ENCODE results near the gene HEG1.

Gene HEG1

DNA sequence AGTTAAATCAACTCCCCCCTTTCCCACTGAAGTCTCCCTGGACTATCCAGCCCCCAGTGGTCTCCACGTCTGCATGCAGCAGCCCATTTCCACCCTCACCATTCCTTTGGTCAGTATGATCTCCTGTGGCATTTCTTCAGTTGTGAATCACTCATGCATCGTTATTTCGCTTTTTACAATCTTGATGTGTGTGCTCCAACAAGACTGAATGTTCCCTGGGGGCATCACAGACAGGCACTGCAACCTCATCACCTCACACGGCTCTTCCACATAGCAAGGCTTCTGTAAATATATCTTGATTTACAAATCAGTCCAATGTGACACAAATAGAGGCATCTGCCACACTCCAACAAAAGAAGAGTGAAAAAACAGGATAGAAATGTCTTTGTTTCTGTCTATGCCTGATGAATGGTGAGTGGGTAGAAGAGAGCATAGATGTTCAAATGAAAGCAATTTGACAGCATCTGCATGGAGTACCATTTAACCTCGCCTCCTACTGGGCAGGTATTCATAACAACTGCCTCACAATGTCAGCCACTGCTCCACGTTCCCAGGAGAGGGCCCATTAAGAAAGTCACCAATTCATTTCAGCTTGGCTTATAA is 5.2 kb downstream of the HEG1 start:
- DNase-seq (ENCODE audit: low spot score), result peak; percentile 33

DNA sequence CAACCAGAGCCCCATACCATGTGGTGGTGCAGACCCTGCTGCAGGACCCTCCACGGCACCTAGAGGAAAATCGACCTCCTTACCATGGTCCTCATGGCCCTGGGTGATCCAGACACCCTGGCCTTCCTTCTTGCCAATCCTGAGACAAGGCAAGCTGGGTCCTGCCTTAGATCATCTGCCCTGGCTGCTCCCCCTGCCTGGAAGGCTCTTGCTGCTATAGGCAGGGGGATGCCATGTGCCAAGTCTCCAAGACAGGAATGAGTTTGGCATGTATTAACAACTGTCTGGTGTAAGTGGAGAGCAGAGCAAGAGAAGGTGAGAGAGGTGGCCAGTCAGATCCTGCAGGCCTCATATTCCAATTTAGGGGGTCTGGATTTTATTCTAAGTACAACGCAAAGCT is 7.5 kb downstream of the HEG1 start:
- DNase-seq (ENCODE audit: low spot score), result peak; percentile 42

DNA sequence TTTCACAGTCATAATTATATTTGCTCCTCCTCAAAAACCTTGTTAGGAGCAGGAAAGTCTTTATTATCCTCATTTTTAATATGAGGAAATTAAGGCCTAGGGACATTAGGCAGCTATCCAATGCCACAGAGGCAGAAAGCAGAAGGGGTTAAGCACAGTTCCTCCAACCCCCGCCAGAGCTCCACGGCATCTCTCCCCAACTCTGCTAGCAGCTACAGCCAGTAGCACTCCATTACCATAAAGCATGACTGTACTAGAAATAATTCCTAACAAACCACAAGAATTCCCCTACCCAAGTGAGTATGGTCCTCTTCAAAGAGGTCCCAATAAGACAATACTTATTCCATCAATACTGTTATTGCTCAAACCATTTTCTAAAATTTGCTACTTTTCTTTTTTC is 9.8 kb downstream of the HEG1 start:
- DNase-seq (ENCODE audit: low spot score), result no peak

DNA sequence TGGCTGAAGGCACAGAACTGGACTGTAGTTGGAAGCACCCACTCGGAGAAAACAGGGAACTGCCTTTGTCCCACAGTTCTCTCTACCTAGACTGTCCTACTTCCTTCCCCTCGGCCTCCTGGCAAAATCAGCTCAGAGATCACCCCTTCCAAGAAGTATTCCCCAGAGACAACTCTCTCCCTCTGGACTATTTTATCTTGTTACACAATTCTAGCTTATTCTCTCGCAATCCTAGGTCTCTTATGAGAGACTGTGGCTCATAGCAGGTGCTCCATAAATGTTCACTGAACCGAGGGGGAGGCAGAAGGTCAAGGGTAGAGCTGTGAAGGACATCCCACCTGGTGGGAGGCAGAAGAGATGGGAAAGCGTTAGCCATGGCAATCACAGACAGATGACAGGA is 10.6 kb downstream of the HEG1 start:
- no peak for DNase-seq (ENCODE audit: low spot score)

DNA sequence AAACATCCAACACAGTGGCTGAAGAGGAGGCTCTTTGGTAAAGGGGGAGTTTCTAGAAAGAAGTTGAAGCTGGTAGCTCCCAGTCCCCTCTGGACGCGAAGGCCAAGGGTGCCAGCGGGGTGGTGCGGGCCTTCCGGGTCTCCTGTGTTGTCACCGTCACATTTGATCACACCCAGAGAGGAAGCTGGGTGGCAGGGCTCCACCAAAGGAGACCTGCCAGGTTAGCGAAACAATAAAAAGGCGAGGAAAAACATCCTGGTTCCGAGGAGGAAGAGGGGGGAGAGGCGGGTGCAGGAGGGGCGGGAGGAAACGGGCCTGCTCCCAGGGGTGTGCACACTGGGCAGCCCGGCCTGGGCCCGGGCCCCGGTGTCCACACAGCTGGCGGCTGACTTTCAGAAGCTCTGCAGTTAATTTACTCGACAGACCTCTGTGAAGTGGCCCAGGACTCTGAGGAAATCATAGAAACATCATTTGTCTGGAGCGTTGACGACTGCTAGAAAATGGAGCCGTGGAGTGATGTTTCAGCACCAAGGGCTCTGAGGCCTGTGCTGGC is 12.1 kb downstream of the HEG1 start:
- no peak for DNase-seq (ENCODE audit: low spot score)

DNA sequence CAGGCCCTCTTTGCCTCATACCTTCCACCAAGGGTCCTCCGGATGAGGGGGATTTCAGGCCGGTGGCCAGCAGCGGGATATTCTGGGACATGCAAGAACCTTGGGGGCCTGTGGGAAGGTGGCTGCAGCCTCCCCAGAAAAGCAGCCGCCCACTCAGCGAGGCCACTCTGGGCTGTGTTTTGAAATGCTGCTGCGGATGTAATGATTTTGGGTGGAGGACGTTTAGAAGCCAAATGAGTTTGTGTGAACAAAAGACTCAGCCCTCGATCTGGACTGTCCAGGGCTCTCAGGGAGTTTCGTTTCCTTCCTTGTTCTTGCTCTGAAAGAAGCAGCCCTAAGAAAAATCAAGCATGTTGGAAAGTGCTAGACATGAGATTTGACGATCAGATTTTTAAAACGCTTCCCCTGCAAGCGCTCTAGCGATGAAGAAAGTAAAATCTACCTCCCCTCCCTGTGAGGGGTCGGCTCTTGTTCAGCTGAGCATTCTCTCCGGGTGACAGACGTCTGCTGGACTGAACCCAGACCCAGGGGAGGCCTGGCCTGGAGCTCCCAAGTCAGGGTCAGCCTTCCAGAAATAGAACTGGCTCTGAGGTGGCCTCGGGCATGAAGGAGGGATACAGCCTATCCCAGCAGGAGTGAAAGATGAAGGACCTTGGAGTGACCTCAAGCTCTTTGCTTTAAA is 12.9 kb downstream of the HEG1 start:
- DNase-seq (ENCODE audit: low spot score), result no peak

DNA sequence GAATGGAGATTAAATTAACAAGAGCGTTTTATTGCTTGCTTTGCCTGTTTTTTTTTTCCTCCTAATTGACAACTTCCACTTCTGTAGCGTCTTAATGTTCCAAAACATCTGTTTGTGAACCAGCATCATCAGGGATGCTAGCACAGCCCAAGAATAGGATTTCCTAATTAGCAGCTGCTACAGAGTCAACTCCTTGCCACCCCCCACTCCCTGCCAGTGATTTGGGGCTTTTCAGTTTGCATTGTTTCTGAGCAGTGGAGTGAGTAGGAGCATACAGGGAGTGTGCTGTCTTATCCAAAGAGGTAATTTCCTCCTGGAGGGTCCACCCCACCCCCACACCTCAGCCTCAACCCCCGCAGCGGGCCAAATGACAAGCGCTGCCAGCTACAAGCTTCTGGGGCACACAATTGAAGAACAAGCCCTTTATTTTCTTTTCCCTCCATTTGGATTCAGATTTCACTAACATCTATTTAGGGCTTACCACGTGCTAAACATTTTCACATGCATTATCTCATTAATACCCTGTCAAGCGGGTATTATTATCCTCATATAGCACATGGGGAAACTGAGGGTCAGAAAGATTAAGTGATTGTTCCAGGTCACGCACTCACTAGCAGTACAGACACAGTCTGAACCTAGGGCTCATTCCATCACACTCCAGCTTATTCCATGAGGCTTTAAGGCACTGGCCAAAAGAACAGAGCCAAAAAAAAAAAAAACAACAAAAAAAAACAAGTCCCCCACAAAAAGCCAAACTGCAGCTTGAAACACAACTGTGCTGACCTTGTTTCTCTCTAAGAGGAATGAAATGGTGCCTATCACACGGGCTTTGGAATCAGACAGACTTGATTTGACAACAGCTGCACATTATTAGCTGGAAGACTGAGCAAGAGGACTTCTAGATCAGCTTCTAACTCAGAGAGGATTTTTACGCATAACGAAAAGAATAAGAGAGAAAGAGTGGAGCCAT is 16.4 kb downstream of the HEG1 start:
- no peak for DNase-seq (ENCODE audit: low spot score)

DNA sequence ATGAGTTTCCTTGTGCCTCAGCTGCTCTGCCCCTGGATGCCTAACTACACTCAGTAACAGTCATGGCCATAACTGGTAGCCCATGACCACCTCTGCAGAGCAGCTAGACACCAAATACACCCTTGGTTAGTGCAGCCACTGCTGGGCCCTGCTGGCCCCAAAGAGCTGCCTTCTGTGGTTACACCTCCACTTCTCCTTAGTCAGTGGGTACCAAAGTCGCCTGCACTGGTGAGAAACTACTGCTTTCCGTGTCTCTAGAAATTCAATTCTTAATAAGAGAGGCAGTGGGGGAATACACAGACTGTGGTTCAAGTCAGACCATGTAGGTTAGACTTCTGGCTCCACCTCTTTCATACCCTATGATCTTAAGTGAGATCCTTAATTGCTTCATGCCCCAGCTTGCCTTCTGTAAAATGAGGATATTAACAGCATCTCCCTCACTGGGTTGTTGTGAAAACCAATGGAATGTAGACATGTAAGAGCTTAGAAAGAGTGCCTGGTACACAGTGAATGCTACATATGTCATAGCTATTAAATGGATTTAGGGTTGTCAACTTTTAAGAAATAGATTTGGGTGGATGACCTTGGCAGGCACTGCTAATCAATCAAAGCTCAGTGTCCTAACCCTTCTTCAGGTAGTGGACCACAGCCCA is 18.2 kb downstream of the HEG1 start:
- no peak for DNase-seq (ENCODE audit: low spot score)

DNA sequence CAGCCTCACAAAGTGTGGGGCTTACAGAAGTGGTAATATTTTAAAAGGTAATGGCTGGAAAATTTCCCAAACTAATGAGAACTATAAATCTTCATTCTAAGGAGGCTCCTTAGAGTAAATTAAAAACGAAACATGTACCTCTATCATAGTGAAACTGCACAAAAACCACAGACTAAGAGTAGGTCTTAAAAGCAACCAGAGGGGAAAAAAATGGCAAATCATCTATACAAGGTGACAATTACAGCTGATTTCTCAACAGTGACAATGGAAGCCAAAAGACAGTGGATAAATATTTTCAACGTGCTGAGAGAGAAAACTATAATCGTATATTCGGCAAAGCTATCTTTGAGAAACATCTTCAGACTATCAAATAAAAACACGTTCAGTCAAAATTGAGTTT is 20.6 kb downstream of the HEG1 start:
- no peak for DNase-seq (ENCODE audit: low spot score)

DNA sequence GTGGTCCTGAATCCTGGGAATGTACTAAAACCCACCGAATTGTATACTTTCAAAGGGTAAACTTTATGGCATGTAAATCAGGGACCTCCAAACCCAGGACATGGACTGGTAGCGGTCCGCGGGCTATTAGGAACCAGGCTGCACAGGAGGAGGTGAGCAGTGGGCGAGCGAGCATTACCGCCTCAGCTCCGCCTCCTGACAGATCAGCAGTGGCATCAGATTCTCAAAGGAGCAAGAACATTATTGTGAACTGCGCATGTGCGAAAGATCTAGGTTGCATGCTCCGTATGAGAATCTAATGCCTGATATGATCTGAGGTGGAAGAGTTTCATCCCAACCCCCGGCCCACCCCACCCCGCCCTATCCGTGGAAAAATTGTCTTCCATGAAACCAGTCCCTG is 22.2 kb downstream of the HEG1 start:
- DNase-seq (ENCODE audit: low spot score), result no peak

DNA sequence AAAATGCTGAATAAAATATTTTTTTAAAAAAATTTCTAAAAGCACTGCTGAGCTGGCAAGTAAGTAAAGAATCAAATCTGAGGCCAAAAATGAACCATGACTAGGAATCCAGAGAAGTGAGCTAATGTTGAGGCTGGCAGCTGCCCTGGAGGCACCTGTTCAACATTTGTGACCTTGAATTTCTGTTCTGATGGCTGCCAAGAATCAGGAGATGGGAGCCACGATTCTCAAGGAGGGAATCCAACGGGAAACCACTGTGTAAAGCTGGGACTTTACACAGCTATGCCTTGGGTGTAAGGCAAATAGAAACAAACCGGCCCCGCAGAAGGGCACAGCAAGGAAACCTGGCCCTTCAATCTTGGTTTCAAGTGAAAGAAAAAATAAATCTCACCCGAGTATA is 22.7 kb downstream of the HEG1 start:
- DNase-seq (ENCODE audit: low spot score), result no peak

DNA sequence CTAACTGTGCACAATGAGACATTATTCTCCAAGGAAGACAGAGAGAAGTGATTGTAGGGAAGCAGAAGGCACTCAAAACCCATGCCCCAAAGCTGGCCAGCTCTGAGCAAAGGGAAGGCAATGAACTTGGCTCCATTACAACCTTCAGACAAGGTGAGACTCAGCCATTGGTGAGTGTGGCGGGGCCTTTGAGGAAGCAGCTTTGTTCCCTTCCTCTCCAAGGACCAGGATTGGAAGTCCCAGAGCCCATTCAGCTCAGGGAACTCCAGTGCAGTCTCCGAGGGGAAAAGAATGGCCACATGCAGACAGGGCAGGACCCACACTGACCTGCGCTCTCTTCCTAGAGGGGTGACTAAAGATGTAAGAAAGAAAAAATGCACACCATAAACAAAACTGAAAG is 23.1 kb downstream of the HEG1 start:
- DNase-seq (ENCODE audit: low spot score), result no peak

DNA sequence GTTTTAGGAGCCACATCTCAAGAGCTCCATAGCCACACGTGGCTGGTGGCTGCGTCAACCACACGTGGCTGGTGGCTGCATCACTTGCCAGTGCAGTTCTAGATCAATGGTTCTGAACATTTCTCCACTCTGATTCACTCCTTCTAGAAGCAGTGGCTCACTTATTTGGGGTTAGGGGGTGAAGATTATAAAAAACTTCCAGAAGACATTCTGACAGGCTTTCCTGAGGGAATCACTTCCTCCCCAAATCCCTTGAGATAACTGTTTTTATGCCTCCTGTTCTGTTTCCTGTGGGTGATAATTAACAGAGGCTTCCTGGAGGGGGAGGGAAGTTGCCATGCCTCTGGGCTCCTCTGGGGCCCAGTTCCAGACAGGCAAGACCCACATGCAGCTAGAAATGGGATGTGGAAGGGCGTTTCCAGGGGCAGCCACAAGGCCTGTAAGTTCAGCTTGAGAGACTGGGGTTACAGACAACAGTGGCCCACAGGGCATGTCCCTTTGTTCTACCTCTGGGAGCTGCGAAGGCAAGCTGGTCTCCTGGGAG is 23.6 kb downstream of the HEG1 start:
- DNase-seq (ENCODE audit: low spot score), result no peak

DNA sequence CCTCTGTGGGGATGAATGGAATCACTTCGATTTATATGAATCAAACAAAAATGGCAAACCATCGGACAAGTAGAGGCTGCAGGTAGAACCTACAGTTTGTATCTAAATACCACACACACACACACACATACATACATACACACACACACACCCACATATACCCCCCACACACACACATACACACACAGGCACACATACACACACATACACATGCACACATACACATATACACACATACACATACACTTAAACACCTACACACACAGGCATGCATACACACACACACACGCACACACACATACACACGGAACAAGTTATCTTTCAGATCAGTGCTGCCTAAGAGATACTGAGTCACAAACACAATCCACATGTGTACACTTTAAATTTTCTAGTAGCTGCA is 24.3 kb downstream of the HEG1 start:
- DNase-seq (ENCODE audit: low spot score), result no peak

DNA sequence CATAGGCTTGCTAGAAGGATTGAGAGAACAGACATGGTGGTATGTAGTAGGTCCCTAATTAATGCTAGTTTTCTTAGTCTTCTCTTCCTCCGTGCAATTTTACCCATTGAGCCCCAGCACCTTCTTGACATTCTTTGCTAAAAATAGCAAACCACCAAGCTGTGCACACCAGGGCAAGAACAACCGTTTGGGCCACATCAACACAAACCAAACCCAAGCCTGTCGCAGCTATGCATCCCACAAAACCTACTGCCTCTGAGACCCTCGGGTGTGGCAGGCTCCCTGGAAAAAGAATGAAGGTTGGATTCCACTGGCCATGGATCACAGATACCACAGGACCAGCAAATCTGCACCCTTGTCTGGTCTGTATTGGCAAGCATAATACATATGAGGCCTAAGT is 27.1 kb downstream of the HEG1 start:
- no peak for DNase-seq (ENCODE audit: low spot score)

DNA sequence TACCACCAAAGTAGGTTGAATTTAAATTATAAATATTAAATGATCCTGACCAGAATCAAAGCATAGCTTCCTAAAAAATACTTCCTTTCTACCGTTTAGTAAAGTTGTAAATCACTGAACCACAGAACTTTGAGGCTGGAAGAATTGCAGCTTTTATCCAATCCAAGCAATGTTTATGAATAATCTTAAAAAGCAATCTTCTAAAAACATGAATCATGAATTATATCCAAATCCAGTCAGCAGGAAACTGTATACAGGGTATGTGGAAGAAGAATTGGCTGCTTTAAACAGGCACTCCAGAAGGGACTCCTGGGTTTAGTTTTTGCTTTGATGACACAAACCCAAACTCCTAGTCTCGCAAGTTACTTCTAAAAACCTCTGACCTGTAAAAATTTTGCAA is 30.2 kb downstream of the HEG1 start:
- no peak for DNase-seq (ENCODE audit: low spot score)

DNA sequence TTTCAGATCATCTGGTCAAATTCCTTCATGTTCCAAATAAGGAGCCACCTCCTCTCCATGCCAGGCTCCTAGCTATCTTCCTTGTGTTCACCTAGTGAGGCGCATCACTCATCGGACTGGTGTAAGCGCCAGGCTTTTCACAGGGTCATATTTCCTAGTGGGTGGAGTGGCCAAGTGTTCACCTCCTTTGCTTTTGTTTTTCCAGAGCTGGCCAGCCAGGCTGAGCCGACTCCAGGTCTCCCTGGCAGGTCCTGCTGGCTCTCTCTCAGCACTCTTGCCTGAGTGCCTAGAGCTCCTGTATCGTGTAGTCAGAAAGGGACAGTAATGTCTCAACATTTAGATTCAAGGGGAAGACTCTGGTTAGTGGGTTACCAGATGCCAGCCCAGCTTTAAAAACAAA is 31.0 kb downstream of the HEG1 start:
- no peak for DNase-seq (ENCODE audit: low spot score)

DNA sequence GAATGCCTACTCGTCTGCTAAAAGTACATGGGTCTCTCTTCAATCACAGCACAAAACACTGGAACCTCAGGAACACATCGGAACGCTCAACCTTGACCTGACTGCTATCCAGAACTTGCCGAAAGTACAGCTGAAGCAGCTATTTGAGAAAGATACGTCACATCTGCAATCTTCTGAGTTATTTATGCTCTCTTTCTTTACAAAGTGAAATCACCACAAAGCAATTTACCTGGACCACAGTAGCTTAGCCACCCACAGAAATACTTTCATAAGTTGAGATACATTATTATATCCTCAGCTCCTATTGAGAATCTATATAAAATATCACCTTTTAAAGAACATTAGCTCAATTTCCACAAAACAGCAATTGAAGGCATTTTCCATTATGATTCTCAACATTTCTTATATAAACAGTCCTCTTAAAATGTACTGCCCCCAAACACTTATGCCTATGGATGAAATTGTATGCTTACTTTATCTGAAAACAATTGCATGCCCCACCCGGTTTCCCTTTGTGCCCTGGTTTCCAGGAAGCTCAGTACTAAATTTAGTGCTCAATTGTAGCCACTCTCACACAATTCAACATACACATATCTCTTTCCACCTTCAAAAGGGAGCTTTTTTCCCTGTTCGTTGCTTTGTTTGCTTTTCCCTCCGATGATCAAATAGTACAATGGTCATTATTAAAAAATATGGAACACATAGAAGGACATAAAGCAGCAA is 31.8 kb downstream of the HEG1 start:
- no peak for DNase-seq (ENCODE audit: low spot score)

DNA sequence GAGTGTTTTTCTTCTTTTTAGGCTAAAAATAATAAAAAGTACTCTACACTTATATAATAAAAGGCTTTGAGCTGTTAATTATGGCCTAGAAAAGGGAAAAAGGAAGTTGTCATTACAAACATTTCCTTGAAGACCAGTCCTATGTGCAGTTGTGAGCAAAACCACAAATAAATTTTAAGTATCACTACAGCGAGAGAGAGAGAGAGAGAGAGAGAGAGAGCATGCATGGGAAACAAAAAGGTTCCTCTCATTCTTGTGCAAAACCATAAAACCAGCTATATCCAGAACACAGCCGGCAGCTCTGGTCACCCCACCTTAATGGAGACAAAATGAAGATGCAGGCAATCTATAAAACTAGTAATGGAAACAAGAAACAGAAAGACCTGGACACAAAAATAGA is 33.6 kb downstream of the HEG1 start:
- no peak for DNase-seq (ENCODE audit: low spot score)

DNA sequence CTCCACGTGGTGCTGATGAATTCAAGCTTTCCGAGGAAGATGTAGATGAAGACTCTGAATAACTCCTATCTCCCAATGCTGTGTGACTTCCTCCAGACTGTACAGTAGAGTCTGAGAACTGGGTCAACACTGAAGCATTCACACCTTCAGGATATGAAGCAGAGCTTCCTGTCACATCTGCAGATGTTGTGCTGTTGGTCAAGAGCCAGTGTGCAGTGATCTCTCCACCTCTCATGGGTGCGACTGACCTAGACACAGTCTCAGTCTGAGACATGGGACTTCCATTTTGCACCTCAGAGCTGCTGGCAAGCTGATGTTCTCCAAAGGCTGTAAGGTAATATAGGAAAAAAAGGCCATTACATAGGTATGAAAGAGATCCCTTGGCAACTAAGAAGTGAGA is 36.5 kb downstream of the HEG1 start:
- no peak for DNase-seq (ENCODE audit: low spot score)

DNA sequence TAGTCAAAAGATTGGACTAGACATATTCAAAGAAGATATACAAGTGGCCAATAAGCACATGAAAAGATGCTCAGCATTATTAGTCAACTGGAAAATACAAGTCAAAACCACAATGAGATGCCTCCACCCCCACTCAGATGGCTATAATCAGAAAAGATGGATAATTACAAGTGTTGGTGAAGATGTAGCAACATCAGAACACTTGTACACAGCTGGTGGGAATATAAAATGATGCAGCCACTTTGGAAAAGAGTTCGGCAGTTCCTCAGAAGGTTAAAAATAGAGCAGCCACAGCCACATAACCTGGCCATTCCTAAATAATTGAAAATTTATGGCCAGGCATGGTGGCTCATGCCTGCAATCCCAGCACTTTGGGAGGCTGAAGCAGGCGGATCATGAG is 38.4 kb downstream of the HEG1 start:
- DNase-seq (ENCODE audit: low spot score), result no peak
